Measurements from ENCODE around the gene LGI4. TPM values are rescaled to one million over a fixed set of nuclear protein-coding genes. Genes with fewer than 3 reads are reported as not detected.
A peak's percentile ranks its signal among the peaks of the same experiment; 100 is the strongest.

Gene LGI4
- total and polyA plus RNA-seq, 4 donors: 0.18 to 1.5 (median 1.1) TPM

GRCh38 chr19:35171730-35172129 is 36.9 kb upstream of the LGI4 start:
- Histone ChIP-seq H3K9me3 (ENCODE audit: control insufficient read depth in 4 of 4, low read length in 3 of 4) (no peaks in the 10 kb centered on the region), H3K9ac (ENCODE audit: low read depth in 1 of 2, low read length in 2 of 2) (no peak overlapping the region), H3K4me1 (ENCODE audit: control insufficient read depth in 4 of 4, insufficient read depth in 4 of 4, low read length in 3 of 4) (peaks cover 8 to 23% (median 16%) of the 10 kb centered on the region in 4 donors), H3K27me3 (ENCODE audit: control insufficient read depth in 4 of 4, insufficient read depth in 4 of 4, low read length in 3 of 4) (no peaks in the 10 kb centered on the region), H3K27ac (ENCODE audit: low read depth in 1 of 2, low read length in 2 of 2) (no peak overlapping the region), H3K4me3 (ENCODE audit: low read depth in 1 of 3, low read length in 3 of 3) (no peak overlapping the region), H3K36me3 (ENCODE audit: control insufficient read depth in 4 of 4, insufficient read depth in 3 of 4, low read depth in 1 of 4, low read length in 3 of 4) (no peaks in the 10 kb centered on the region)
- no peak for TF ChIP-seq CTCF (IDR thresholded peaks at IDR 0.05; ENCODE audit: low read depth, low read length, missing input control)
- no peak for TF ChIP-seq RXRA (IDR thresholded peaks at IDR 0.05)
- no peak for TF ChIP-seq NR2F2 (IDR thresholded peaks at IDR 0.05)
- no peak for TF ChIP-seq FOXA2 (IDR thresholded peaks at IDR 0.05)
- TF ChIP-seq HNF4G (IDR thresholded peaks at IDR 0.05): no peak
- no peak for TF ChIP-seq FOXA1 (IDR thresholded peaks at IDR 0.05)
- TF ChIP-seq TAF1 (conservative IDR thresholded peaks at IDR 0.05): no peak
- TF ChIP-seq ZBTB33 (IDR thresholded peaks at IDR 0.05): no peak
- TF ChIP-seq HNF4A (conservative IDR thresholded peaks at IDR 0.05): no peak
- no peak for TF ChIP-seq SP1 (IDR thresholded peaks at IDR 0.05)
- no peak for TF ChIP-seq ATF3 (IDR thresholded peaks at IDR 0.05)
- TF ChIP-seq GABPA (IDR thresholded peaks at IDR 0.05 in 1 of 2, conservative IDR thresholded peaks at IDR 0.05 in 1 of 2): no peak
- no peak for TF ChIP-seq JUND (IDR thresholded peaks at IDR 0.05)
- no peak for TF ChIP-seq RAD21 (IDR thresholded peaks at IDR 0.05)
- no peak for TF ChIP-seq YY1 (IDR thresholded peaks at IDR 0.05)
- TF ChIP-seq MAX (IDR thresholded peaks at IDR 0.05): no peak
- no peak for TF ChIP-seq EGR1 (IDR thresholded peaks at IDR 0.05; ENCODE audit: low read depth in 2 of 2)
- WGBS: 30% methylated on average over 3 of the region's 3 CpGs
- no peak for DNase-seq (ENCODE audit: low spot score)

- WGBS: 48% methylated on average over 7 of the region's 7 CpGs
- Histone ChIP-seq H3K4me1 (ENCODE audit: control insufficient read depth in 4 of 4, insufficient read depth in 4 of 4, low read length in 3 of 4) (peaks cover 8 to 23% (median 16%) of the 10 kb centered on the region in 4 donors), H3K27ac (ENCODE audit: low read depth in 1 of 2, low read length in 2 of 2) (peak overlapping the region; percentile 78 to 89), H3K9me3 (ENCODE audit: control insufficient read depth in 4 of 4, low read length in 3 of 4) (peaks cover 0 to 4% (median under 1%) of the 10 kb centered on the region in 4 donors), H3K27me3 (ENCODE audit: control insufficient read depth in 4 of 4, insufficient read depth in 4 of 4, low read length in 3 of 4) (no peaks in the 10 kb centered on the region), H3K9ac (ENCODE audit: low read depth in 1 of 2, low read length in 2 of 2) (no peak overlapping the region), H3K4me3 (ENCODE audit: low read depth in 1 of 3, low read length in 3 of 3) (no peak overlapping the region), H3K36me3 (ENCODE audit: control insufficient read depth in 4 of 4, insufficient read depth in 3 of 4, low read depth in 1 of 4, low read length in 3 of 4) (peaks cover 0 to 5% (median 3%) of the 10 kb centered on the region in 4 donors)
- DNase-seq (ENCODE audit: low spot score): no peak
- peak; percentile 34 for TF ChIP-seq HNF4G (IDR thresholded peaks at IDR 0.05)
- TF ChIP-seq JUND (IDR thresholded peaks at IDR 0.05): peak in 1 of 2 donors; percentile 66
- no peak for TF ChIP-seq ATF3 (IDR thresholded peaks at IDR 0.05)
- no peak for TF ChIP-seq EGR1 (IDR thresholded peaks at IDR 0.05; ENCODE audit: low read depth in 2 of 2)
- no peak for TF ChIP-seq FOXA2 (IDR thresholded peaks at IDR 0.05)
- TF ChIP-seq TAF1 (conservative IDR thresholded peaks at IDR 0.05): no peak
- peak; percentile 74 to 87 for TF ChIP-seq RXRA (IDR thresholded peaks at IDR 0.05)
- no peak for TF ChIP-seq NR2F2 (IDR thresholded peaks at IDR 0.05)
- peak; percentile 52 for TF ChIP-seq SP1 (IDR thresholded peaks at IDR 0.05)
- no peak for TF ChIP-seq ZBTB33 (IDR thresholded peaks at IDR 0.05)
- peak; percentile 87 to 88 for TF ChIP-seq HNF4A (conservative IDR thresholded peaks at IDR 0.05)
- TF ChIP-seq YY1 (IDR thresholded peaks at IDR 0.05): peak; percentile 34
- TF ChIP-seq REST (IDR thresholded peaks at IDR 0.05): no peak
- no peak for TF ChIP-seq MAX (IDR thresholded peaks at IDR 0.05)
Observed at GRCh38 chr19:35170359-35171061, 35.7 kb upstream of the LGI4 start.
